Effector CD8-positive, alpha-beta T cell (primary cell): ENCODE results near the gene OR2A5.
"Not testable (repeated sequence)": the region's sequence is repeated elsewhere in the genome, so short reads cannot be mapped to it uniquely, and the experiment has no call there.

ENCODE experiments used
- DNase-seq: peaks from one replicate; lab custom pipeline; 2025; lab: John Stamatoyannopoulos, UW
- total RNA-seq, 4 experiments: gene quantifications; one replicate each; lab custom pipeline; 2026; lab: John Stamatoyannopoulos, UW

OR2A5 gene, protein sequence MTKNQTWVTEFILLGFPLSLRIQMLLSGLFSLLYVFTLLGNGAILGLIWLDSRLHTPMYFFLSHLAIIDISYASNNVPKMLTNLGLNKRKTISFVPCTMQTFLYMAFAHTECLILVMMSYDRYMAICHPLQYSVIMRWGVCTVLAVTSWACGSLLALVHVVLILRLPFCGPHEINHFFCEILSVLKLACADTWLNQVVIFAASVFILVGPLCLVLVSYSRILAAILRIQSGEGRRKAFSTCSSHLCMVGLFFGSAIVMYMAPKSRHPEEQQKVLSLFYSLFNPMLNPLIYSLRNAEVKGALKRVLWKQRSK
- total RNA-seq = 0 to 0.19 (median 0) reads per million in 4 experiments

DNA sequence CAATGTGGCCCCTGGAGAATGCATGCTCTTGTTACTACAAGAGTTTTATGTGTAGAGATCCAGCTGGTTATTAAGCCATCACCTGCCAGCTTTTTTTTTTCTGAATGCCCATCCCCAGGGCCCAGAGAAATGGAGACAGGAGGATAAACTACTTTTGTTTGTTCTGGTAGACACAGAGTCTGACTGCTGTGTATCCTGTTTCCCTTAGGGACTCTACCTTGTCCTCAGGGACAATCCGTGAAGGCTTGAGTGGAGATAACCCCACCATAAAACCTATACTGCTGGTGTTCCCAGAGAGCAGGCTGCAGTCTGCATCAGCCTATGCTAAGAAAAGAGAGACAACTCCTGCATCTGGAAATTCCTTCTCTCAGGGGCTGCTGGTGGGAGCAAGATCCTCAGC, at the start of gene OR2A5:
Gene OR2A5 (plus strand): TSS at position 301 of the 400 bp plus-strand sequence. CDS start 1,454 bp downstream, outside the sequence.
- no peak for DNase-seq

DNA sequence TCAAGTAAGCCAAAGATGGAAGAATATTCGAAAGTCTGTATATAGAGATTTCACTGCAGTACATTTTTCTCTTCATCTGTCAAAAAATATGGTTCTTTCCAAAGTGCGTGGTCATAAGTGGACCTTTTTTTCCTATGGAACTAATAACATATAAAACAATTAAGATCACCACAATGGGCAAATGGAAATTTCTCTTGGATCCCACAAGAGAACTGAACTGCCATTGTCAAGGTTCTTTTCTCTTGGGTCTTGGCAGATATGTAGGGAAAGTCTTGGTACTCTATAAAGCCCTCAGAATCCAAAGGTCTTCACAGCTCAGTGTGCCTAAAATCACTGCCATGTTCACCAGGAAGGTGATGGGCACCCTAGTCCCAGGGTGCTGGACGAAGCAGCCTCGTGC, 48.7 kb upstream of the OR2A5 start, which contains the start of gene OR6B1:
Gene OR6B1 (plus strand): TSS at position 301 of the 400 bp plus-strand sequence. CDS start 3,677 bp downstream, outside the sequence.
- no peak for DNase-seq

DNA sequence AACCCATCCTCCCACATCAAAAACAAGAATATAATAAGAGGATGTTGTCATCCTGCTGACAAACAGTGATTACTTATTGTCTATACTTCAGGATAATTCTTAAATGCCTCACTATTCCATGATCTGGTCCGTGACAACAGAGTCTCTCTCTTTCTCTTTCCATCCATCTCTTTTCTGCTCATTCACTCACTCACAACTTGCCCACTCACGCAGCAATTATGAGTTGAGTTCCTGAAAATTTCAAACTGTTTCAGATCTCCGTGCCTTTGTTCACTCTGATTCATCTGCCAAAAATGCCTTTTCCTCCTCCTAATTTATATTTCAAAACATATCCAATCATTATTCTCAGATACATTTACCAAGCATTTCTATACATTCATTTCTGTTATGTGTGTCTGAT, 47.2 kb upstream of the OR2A5 start:
- no peak for DNase-seq

DNA sequence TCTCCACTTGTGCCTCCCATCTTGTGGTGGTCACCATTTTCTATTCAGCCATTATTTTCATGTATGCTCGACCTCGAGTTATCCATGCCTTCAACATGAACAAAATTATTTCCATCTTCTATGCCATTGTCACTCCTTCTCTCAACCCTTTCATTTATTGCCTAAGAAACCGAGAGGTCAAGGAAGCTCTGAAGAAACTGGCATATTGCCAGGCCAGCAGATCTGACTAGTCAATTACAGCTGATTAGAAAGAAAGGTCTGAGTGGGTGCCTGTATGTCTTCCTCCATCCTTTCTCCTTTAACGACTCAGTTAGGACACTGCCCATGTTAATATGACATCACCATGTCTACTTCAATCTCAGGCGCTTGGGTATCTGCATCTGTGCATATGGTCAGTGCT, 44.0 kb upstream of the OR2A5 start:
- no peak for DNase-seq

DNA sequence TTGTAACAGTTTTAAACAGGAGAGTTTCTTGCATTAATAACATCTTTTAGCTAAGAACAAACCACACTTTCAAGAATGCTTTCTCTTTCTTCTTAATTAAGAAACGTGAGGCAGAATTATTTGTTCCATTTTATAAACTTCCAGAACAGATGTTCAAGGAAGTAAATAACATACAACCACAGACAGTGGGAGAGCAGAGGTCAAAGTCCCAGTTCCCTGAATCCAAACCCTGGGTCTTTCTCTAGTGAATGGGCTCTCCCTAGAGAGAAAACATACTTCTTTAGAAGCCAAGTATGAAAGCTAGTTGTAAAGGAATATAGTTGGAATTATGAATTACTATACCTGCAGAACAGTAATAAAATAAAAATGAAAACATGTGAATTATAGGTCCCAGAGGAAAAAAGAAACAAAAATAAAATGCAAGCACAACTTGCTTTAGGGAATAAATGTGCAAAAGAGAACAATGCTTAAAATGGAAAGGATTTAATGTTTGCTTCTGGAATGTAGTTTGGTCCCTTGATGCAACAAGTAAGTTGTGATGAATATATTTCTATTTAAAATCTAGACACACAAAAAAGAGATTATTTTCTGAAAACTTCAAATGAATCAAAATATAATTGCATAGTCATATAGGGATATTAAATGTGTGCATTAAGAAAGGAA, 42.6 kb upstream of the OR2A5 start:
- DNase-seq = no peak

DNA sequence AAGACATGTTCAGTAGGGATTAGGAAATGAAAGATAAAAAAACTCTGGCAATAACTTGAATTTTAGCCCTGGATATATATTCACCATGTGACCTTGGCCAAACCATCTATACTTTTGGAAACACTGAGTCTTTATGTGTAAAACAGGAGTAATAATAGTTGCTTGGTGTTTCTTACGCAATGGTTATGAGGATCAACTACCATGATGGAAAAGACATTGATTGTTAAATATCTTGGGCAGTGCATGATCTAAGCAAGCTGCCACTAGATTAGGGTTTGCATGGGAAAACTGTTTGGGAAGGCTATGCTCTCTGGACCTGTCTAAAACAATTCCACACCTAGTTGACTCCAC, 42.1 kb upstream of the OR2A5 start:
- DNase-seq = no peak

DNA sequence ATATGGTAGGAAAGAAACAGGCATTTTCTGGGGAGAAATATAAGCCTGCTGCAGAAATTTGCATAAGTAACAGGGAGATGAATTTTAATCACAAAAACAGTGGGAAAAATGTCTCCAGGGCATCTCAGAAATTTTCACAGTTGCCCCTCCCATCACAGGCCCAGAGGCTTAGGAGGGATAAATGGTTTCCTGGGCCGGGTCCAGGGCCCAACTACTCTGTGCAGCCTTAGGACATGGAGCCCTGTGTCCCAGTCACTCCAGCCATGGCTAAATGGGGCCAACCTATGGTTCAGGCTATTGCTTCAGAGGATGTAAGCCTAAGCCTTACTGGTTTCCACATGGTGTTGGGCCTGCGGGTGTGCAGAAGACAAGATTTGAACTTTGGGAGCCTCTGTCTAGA, 39.4 kb upstream of the OR2A5 start:
- no peak for DNase-seq

DNA sequence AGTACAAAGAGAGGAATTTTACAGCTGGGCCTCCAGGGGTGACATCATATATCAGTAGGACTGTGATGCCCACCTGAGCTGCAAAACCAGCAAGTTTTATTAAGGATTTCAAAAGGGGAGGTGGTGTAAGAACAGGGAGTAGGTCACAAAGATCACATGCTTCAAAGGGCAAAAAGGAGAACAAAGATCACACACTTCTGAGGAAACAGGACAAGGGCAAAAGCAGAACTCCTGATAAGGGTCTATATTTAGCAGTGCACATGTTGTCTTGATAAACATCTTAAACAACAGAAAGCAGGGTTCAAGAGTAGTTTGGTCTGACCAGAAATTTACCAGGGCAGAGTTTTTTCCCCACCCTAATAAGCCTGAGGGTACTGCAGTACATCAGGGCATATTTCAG, 38.7 kb upstream of the OR2A5 start:
- DNase-seq = not testable (repeated sequence)

DNA sequence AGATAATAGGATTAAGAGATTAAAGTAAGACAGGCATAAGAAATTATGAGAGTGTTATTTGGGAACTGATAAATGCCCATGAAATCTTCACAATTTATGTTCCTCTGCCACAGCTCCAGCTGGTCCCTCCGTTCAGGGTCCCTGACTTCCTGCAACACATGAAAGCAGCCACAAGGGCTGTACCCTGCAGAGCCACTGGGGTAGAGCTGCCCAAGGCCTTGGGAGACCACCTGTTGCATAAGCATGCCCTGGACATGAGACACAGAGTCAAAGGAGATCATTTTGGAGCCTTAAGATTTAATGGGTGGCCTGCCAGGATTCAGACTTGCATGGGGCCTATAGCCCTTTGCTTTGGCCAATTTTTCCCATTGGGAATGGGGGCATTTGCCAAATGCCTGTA, 37.9 kb upstream of the OR2A5 start:
- DNase-seq = not testable (repeated sequence)

DNA sequence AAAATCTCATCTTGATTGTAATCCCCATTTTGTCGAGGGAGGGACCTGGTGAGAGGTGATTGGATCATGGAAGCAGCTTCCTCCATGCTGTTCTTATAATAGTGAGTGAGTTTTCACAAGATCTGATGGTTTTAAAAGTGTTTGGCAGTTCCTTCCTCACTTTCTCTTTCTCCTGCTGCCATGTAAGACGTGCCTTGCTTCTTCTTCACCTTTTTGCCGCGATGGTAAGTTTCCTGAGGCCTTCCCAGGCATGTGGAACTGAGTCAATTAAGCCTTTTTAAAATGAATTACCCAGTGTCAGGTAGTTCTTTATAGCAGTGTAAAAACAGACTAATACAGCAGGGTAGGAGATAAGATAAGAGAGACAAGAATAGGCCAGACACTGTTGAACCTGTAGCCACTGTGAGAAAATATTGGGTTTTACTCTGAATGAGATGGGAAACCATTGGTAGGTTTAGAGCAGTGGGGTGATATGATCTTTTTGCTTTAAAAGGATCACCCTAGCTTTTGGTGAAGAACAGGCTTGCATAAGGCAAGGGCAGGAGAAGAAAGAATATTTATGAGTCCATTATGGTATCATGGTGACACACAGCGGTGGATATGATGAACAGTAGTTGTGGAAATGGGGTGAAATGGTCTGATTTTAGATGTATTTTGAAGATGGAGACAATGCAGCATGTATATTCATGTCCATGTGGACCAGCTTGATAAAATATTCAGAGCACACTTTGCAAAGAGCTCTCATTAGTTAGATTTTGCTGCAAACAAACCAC, 37.1 kb upstream of the OR2A5 start:
- no peak for DNase-seq

DNA sequence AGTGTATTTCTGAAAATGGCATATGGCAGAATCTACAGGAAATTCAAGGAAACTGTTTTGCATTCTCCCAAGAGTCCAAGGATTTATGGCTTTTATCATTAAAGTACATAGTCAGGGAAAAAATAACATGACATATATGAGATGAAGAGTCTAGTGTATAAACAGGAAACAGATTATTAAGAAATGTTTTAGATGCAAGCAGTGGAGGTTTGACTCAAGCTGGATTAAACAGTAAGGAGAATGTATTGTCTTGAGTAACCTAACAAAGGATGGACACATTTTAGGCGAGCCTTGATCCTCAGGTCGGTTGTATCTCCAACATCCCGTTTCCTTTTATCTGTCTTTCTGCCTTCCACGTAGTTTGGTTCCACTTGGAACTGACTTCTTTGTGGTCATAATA, 30.7 kb upstream of the OR2A5 start:
- DNase-seq = no peak

DNA sequence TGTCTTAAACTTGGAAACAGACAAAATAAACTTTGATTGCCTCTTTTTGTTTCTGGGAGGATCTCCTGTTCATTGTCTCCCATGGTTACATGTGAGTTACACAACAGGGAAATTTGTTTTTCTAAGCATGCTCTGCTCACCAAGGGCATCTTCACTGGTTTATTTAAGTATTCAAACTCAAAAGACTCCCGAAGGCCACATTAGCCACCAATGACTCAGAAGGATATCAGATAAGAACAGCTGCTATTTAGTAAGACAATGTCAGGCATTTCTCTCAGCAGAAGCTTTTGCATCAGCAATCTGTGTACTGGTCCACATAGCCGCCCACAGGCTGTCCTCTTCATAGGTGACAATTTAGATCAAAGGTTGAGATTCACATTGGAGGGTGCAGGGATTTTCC, 29.3 kb upstream of the OR2A5 start:
- no peak for DNase-seq

DNA sequence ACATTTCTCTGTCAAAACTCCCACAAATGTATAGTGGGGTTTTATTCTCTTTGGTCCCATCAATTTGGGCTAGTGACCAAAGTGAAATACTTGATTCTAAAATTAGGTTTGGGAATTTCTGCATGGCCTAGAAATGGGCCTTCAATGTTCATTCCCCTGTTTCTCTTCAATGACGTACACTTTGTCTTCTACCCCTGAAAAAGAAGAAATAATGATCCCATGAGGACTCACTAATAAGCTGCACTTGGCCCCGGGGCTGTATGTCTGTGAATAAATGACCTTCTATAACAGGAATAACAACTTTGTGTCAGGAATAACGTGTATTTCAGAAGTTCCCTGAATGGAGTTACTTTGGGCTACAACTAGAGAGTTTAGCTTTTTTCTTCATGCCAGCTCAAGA, 28.4 kb upstream of the OR2A5 start:
- DNase-seq = no peak

DNA sequence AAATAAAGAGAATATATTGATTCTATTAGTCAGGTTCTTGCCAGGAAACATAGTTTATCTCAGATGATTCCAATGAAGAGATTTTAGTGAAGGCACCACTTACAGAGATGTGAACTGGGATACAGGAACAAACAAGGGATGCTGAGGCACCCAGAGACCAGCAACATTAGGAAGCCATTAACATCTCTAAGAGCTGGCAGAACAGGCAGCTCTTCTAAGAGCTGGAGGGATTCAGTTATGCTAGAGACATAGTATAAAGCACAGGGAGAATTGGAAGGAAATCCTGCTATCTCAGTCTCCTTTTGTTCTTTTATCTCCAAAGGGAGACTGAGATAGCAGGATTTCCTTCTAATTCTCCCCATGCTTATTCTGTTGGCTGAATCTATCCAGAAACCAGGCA, 26.6 kb upstream of the OR2A5 start:
- DNase-seq = no peak

DNA sequence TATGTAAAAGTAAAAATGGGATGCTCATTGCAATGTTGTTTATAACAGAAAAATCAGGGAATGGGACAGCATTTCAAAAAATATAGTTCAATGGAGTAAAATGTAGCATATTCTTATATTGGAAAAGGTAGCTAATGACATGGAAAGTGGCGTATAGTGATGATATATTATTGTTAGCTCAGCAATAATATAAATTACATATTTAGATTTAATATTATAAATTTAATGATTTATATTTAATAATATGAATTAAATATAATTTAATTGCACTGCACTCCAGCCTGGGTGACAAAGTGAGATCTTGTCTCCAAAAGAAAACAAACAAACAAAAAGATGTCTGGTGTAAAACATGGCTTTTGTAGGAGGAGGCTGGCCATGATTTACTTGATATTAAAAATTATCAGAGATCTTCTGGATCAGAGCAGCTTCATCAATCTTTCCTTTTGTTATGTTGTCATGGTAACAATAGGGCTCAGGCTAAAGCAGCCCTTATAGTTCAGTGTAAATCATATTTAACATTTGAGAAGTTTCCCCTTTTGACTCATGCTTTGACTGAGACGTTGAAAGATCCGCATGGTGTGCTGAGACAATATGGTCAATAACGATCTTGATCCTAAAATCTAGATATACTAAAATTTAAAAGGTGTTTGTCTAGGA, 25.4 kb upstream of the OR2A5 start:
- no peak for DNase-seq

DNA sequence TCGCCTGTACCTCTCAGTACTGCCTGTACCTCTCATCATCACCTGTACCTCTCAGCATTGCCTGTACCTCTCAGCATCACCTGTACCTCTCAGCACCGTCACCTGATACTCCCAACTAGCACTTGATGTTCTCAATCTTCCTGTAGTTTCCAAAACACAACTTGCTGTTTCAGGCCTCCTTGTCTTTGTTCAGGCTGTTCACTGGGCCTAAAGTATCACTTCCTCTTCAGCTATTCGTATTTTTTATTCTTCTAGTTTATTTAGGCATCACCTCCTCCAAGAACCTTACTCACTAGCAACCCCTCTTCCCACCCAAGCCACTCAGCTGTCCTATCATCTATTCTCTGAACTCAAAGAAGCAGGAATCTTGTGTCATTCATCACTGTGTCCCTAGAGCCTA, 24.5 kb upstream of the OR2A5 start:
- DNase-seq = no peak

DNA sequence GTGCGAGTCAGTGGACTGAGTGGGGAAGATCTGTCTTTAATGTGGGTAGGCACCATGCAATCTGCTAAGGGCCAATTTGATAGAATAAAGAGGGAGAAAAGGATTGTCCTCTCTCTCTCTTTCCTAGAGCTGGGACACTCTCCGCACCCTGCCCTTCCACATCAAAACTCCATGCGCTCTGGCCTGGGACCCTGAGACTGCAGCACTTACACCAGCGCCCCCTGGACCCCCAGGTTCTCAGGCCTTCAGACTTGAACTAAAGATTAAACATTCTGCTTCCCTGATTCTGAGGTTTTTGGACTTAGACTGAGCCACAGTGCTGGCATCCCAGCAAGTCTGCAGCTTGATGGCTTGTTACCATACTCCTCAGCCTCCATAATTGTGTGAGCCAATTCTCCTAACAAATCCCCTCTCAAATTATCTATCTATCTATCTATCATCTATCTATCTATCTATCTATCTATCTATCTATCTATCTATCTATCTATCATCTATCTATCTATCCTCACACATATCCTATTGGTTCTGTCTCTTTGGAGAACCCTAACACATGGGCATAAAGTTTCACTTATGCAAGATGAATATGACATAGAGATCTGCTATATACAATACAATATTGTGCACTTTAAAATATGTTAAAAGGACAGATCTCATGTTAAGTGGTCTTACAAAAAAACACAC, 22.4 kb upstream of the OR2A5 start:
- DNase-seq = no peak

DNA sequence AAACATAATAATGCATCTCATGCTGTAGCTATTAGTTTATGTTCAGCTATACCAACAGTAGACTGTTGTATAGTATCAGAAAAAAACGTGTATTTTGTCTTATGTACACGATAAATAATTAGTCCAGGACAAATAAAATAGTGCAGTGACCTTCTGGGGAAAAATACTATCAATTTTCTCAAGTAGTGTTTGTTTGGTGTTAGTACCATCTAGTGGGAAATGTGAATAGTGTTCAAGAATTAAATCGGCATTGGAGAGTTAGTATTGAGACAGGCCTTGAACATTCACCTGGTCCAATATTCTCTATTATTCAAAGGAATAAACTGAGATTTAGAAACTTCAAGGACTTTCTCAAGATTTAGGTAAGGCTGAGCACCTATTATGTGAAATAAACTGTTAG, 21.7 kb upstream of the OR2A5 start:
- no peak for DNase-seq

DNA sequence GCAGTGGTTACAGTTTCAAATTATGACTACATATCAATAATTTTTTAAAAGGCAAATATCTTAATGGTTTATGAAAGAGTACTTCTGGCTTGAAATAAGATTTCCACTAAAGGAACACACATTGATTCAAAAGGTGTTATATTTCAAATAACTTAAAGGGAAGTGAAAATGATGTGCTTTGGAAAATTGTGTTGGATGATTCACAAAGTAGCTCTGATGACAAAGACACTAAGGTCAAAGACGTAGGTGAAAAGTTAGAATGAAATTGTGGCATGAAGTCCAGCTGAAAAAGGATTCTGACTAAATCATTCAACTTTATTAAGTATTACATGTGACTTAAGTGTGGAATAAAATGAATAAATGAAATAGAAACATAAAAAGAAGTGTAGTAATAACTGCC, 20.8 kb upstream of the OR2A5 start:
- no peak for DNase-seq

DNA sequence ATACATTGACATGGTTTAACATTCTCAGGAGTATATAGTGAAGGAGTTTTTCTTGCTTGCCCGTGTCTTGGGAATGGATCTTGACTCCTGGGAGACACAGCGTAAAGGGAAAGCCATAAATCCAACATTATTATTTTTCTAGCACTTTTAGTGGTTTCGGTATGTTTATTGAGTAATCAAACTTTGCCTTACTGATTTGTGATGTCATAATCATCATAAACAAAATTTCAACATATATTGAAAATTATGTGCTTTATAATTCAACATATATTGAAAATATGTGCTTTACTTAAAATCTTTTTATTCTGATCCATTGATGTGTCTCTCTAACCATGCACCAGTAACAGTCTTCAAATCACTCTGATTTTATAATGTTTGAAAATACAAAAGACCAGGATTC, 20.2 kb upstream of the OR2A5 start:
- DNase-seq = no peak

DNA sequence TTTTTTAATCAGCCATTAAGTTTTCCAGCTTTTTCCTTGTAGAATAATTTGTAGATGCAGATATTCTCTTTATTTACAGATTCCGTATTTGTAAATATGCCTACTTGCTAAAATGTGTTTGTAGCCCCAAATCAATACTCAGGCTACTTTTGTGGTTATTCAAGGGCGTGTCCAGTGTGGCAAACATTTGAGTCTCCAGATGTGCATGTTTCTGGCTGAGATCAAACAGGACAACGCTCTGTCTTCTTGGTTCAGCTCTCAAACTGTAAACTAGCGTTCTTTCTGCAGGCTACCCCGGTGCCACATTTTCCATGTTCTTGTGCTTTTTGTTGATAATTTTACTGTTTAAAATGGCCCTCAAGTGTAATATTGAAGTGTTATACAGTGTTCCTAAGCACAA, 16.2 kb upstream of the OR2A5 start:
- DNase-seq = no peak
